ENCODE measurements around the gene CBY3. TPM values are rescaled to one million over a fixed set of nuclear protein-coding genes. Genes with fewer than 3 reads are reported as not detected.

The CBY3 gene
- polyA plus RNA-seq, result 0.90 TPM in 1 of 2 replicates, not detected in the other
- not detected in 2 replicates for polyA minus RNA-seq

DNA sequence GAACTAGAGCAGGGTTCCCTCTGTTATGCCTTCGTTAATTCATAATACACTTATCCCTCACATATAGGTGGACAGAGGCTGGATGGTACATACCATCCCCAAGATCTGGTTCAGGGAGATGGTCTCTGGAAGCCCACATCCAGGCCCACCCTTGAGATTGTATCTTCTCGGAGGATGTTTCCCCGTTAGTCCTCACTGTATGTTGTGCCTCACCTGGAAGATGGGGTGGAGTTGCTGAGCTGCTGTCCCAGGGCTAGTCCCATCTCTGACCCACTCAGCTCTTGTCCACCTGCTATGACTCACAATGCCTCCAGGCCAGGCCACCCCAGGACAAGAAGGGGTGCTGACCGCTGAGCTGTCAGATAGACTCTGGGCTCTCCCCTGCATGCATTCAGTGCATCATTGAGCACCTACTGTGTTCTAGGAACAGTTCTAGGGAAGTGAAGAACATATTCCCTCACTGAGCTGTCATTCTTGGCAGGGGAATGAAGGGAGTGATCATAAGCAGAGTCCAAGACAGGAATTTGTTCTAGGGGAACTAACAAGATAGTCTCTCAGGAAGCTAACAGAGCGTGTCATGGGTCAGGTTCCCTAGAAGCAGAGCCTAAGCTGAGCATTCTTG lies at the start of gene CBY3:
Gene CBY3, minus strand, starts transcription at position 255 of the 622 bp plus-strand sequence. Its CDS starts 116 bp downstream, at position 139.
- no peaks in the 10 kb centered on the region for H3F3A ChIP-seq (ENCODE audit: insufficient read depth, low read length, poor library complexity, severe bottlenecking)
- no peak within 1 kb of the TSS for H2AFZ ChIP-seq (ENCODE audit: low read depth, low read length)

DNA sequence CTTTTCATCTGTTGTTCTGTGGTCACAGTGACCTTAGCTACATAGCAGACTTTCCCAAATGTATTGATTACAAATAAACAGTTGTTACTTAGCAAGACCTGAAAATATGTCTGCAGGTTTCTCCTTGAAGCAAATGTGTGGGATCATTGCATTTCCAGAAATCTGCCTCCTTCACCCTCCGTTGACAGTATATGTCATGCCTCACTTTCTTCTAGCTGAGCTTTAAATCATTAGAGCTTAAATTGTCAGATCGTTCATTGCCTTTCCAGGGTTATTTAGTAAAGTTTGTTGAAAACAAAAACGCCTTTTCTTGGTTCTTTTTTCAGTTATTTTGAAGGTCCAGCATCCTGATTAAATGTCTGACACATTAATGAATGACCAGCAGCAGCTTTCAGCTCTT lies 49.5 kb upstream of the CBY3 start:
- no peaks in the 10 kb centered on the region for H3K9me2 ChIP-seq (ENCODE audit: insufficient read depth, low read length)
- TF ChIP-seq POLR2AphosphoS5 (IDR thresholded peaks at IDR 0.05) (no peak), EZH2 (IDR thresholded peaks at IDR 0.05; ENCODE audit: borderline replicate concordance, insufficient read depth, low read length, poor library complexity, severe bottlenecking) (no peak), MXI1 (conservative IDR thresholded peaks at IDR 0.05; ENCODE audit: poor library complexity, severe bottlenecking) (no peak)
- TF ChIP-seq, protein P1, sequence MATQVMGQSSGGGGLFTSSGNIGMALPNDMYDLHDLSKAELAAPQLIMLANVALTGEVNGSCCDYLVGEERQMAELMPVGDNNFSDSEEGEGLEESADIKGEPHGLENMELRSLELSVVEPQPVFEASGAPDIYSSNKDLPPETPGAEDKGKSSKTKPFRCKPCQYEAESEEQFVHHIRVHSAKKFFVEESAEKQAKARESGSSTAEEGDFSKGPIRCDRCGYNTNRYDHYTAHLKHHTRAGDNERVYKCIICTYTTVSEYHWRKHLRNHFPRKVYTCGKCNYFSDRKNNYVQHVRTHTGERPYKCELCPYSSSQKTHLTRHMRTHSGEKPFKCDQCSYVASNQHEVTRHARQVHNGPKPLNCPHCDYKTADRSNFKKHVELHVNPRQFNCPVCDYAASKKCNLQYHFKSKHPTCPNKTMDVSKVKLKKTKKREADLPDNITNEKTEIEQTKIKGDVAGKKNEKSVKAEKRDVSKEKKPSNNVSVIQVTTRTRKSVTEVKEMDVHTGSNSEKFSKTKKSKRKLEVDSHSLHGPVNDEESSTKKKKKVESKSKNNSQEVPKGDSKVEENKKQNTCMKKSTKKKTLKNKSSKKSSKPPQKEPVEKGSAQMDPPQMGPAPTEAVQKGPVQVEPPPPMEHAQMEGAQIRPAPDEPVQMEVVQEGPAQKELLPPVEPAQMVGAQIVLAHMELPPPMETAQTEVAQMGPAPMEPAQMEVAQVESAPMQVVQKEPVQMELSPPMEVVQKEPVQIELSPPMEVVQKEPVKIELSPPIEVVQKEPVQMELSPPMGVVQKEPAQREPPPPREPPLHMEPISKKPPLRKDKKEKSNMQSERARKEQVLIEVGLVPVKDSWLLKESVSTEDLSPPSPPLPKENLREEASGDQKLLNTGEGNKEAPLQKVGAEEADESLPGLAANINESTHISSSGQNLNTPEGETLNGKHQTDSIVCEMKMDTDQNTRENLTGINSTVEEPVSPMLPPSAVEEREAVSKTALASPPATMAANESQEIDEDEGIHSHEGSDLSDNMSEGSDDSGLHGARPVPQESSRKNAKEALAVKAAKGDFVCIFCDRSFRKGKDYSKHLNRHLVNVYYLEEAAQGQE (IDR thresholded peaks at IDR 0.05; ENCODE audit: borderline replicate concordance), result no peak
- peaks cover 10% of the 10 kb centered on the region for H3K36me3 ChIP-seq (ENCODE audit: insufficient read depth, low read length)
- H2AFZ ChIP-seq (ENCODE audit: low read depth, low read length), result no peak overlapping the region
- no peaks in the 10 kb centered on the region for H3K9me3 ChIP-seq (ENCODE audit: low read length)
- H3K4me3 ChIP-seq (ENCODE audit: low read length), result no peak overlapping the region
- H4K20me1 ChIP-seq (ENCODE audit: insufficient read depth), result no peaks in the 10 kb centered on the region
- peaks cover 4% of the 10 kb centered on the region for H3F3A ChIP-seq (ENCODE audit: insufficient read depth, low read length, poor library complexity, severe bottlenecking)
- no peaks in the 10 kb centered on the region for H3K27me3 ChIP-seq (ENCODE audit: insufficient read depth, low read depth, low read length)
- no peak overlapping the region for H3K4me2 ChIP-seq (ENCODE audit: low read length)
- no peak overlapping the region for H3K9ac ChIP-seq (ENCODE audit: low read length)
- no peak overlapping the region for H3K27ac ChIP-seq (ENCODE audit: low read length)
- peaks cover 21% of the 10 kb centered on the region for H3K79me2 ChIP-seq (replicated peaks; ENCODE audit: insufficient read depth, low read length)

More for the DNA sequence above, at the start of gene CBY3:
- Histone ChIP-seq H3K4me3 (ENCODE audit: low read length) (no peak within 1 kb of the TSS), H3K27me3 (ENCODE audit: insufficient read depth, low read depth, low read length) (no peaks in the 10 kb centered on the region), H3K79me2 (replicated peaks; ENCODE audit: insufficient read depth, low read length) (no peaks in the 10 kb centered on the region), H3K4me2 (ENCODE audit: low read length) (no peak within 1 kb of the TSS), H3K9me3 (ENCODE audit: low read length) (no peaks in the 10 kb centered on the region), H3K27ac (ENCODE audit: low read length) (no peak within 1 kb of the TSS), H3K9ac (ENCODE audit: low read length) (no peak within 1 kb of the TSS), H3K36me3 (ENCODE audit: insufficient read depth, low read length) (no peaks in the 10 kb centered on the region), H3K9me2 (ENCODE audit: insufficient read depth, low read length) (no peaks in the 10 kb centered on the region), H4K20me1 (ENCODE audit: insufficient read depth) (no peaks in the 10 kb centered on the region)
- no peak for TF ChIP-seq POLR2AphosphoS5 (IDR thresholded peaks at IDR 0.05)
- TF ChIP-seq, protein P1 (IDR thresholded peaks at IDR 0.05; ENCODE audit: borderline replicate concordance), result no peak
- no peak for TF ChIP-seq EP300 (conservative IDR thresholded peaks at IDR 0.05; ENCODE audit: poor library complexity, severe bottlenecking)
- no peak for TF ChIP-seq RAD21 (conservative IDR thresholded peaks at IDR 0.05)
- TF ChIP-seq, protein P2, sequence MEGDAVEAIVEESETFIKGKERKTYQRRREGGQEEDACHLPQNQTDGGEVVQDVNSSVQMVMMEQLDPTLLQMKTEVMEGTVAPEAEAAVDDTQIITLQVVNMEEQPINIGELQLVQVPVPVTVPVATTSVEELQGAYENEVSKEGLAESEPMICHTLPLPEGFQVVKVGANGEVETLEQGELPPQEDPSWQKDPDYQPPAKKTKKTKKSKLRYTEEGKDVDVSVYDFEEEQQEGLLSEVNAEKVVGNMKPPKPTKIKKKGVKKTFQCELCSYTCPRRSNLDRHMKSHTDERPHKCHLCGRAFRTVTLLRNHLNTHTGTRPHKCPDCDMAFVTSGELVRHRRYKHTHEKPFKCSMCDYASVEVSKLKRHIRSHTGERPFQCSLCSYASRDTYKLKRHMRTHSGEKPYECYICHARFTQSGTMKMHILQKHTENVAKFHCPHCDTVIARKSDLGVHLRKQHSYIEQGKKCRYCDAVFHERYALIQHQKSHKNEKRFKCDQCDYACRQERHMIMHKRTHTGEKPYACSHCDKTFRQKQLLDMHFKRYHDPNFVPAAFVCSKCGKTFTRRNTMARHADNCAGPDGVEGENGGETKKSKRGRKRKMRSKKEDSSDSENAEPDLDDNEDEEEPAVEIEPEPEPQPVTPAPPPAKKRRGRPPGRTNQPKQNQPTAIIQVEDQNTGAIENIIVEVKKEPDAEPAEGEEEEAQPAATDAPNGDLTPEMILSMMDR (IDR thresholded peaks at IDR 0.05; ENCODE audit: poor library complexity, severe bottlenecking), result no peak
- no peak for TF ChIP-seq TAF1 (IDR thresholded peaks at IDR 0.05; ENCODE audit: low read depth)
- TF ChIP-seq EZH2 (IDR thresholded peaks at IDR 0.05; ENCODE audit: borderline replicate concordance, insufficient read depth, low read length, poor library complexity, severe bottlenecking), result no peak
- no peak for TF ChIP-seq SMC3 (conservative IDR thresholded peaks at IDR 0.05; ENCODE audit: poor library complexity)
- TF ChIP-seq MXI1 (conservative IDR thresholded peaks at IDR 0.05; ENCODE audit: poor library complexity, severe bottlenecking), result no peak

Data from neural cell (in vitro differentiated cells).